Transverse colon (tissue), 4 donors: Measurements from ENCODE around the gene PDZD2. TPM values are rescaled to one million over a fixed set of nuclear protein-coding genes. Genes with fewer than 3 reads are reported as not detected.

Experiments
- DNase-seq: peaks from one replicate; pipeline ENCODE4 v3.0.0-alpha.2; 2019
- H3K27ac ChIP-seq, 4 donors: fragments of 200-600 bp; sonication (generic); 2 replicates each; pipeline ENCODE4 v1.5.1; 2016 to 2018; ENCODE audit warnings: inconsistent platforms in 4 of 4
- H3K27me3 ChIP-seq: fragments of 200-600 bp; sonication (generic); 2 replicates; pipeline ENCODE4 v1.5.1; 2017; ENCODE audit warnings: inconsistent platforms
- H3K36me3 ChIP-seq, 4 donors: fragments of 200-600 bp; sonication (generic); 2 replicates each; pipeline ENCODE4 v1.5.1; 2017 to 2019; ENCODE audit warnings: inconsistent platforms in 4 of 4
- H3K4me1 ChIP-seq, 4 donors: fragments of 200-600 bp; sonication (generic); 2 replicates each; pipeline ENCODE4 v1.5.1; 2017 to 2020; ENCODE audit warnings: inconsistent platforms in 4 of 4
- H3K4me3 ChIP-seq, 4 donors: fragments of 200-600 bp; sonication (generic); 1 replicate in 1 of 4; 2 replicates in 3 of 4; pipeline versions ENCODE4 v1.5.1 to v1.6.1; 2017 to 2019; ENCODE audit warnings: inconsistent platforms in 4 of 4
- H3K9me3 ChIP-seq, 2 donors: fragments of 200-600 bp; sonication (generic); 2 replicates each; pipeline ENCODE4 v1.5.1; 2017 to 2019; ENCODE audit warnings: inconsistent platforms in 2 of 2
- EP300 ChIP-seq: sonication (generic); formaldehyde crosslinking; IDR thresholded peaks from one replicate; pipeline ENCODE4 v1.6.1; 2017; ENCODE audit warnings: antibody characterized with exemption, low read depth
- POLR2A ChIP-seq: fragments of 450-650 bp; IDR thresholded peaks from one replicate; pipeline ENCODE4 v1.6.1; 2016; ENCODE audit warnings: antibody characterized with exemption, mild to moderate bottlenecking, moderate library complexity
- POLR2AphosphoS5 ChIP-seq, 3 donors: sonication (generic); formaldehyde crosslinking; IDR thresholded peaks; one replicate each; pipeline ENCODE4 v1.6.1; 2016; ENCODE audit warnings: antibody characterized with exemption in 3 of 3
- WGBS, 2 donors: methylation state at CpG; one replicate each; pipeline ENCODE4 v1.1.5; 2018; ENCODE audit warnings: low coverage in 1 of 2; 5-methylcytosine and 5-hydroxymethylcytosine counted together
- in situ Hi-C, 4 donors: fragments of 200-750 bp; cut with MboI; loops; one replicate each; pipeline versions ENCODE4 v1.15.0 to v1.15.1; 2017; ENCODE audit warnings: low sequenced_read_pairs in 3 of 4, low pct_ligation_motif_present in 1 of 4, low pct_unique_long_range_greater_than_20kb in 1 of 4
- intact Hi-C: fragments of 100-400 bp; cut with DNase I; formaldehyde crosslinking; loops from one replicate; pipeline ENCODE4 v1.15.1; 2023; ENCODE audit warnings: low total_unique reads
- total RNA-seq, 4 donors: library from RNA; depleted of rRNA; stranded (reverse); fragments of >200 nt; gene quantifications; one replicate each; pipeline ENCODE4 v1.1.0, GENCODE V29; 2016
- TF ChIP-seq, protein P1 (sequence below), 5 experiments: fragments of 200-600 bp in 3 of 5; fragments of 450-650 bp in 2 of 5; sonication (generic) in 3 of 5; IDR thresholded peaks; 1 replicate in 2 of 5; 2 replicates in 3 of 5; pipeline ENCODE4 v1.5.1; 2016 to 2017; ENCODE audit warnings: antibody characterized with exemption in 5 of 5, inconsistent platforms in 3 of 5, mild to moderate bottlenecking in 2 of 5, moderate library complexity in 1 of 5

The PDZD2 gene
- total RNA-seq, 4 donors from 2014 or later, result 2.0 to 3.7 (median 2.8) TPM

DNA sequence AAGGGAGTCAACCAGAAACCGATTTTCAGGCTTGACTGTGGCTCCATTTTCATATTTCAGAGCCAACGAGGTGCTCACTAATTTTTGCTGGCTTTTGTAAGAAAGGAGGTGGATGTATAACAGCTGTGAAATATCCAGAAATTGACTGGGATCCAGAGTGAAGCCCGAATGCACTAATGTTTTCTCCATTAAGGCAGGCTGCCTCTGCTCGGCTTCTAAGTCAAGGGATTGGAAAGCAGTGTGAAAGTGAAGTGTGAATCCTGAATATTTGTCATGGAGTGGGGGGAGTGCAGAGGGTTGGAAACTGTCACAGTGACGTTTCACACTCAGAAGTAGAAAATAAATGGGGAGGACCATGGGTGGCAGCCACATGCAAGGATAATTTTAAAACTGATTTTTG is 297.8 kb downstream of the PDZD2 start:
- DNase-seq, result no peak
- no peaks in the 10 kb centered on the region for H3K9me3 ChIP-seq
- H3K27me3 ChIP-seq, result no peaks in the 10 kb centered on the region
- intact Hi-C loops, result no loop called here
- no peaks in the 10 kb centered on the region for H3K36me3 ChIP-seq
- in situ Hi-C loops, result no loop called here
- 64 to 73% methylated on average over 4 to 5 of the region's 5 CpGs for WGBS, 2 donors
- no peak overlapping the region for H3K4me3 ChIP-seq
- H3K27ac ChIP-seq, result no peak overlapping the region
- H3K4me1 ChIP-seq, result peaks cover 0 to 10% (median 0%) of the 10 kb centered on the region in 4 donors
- TF ChIP-seq, protein P1, sequence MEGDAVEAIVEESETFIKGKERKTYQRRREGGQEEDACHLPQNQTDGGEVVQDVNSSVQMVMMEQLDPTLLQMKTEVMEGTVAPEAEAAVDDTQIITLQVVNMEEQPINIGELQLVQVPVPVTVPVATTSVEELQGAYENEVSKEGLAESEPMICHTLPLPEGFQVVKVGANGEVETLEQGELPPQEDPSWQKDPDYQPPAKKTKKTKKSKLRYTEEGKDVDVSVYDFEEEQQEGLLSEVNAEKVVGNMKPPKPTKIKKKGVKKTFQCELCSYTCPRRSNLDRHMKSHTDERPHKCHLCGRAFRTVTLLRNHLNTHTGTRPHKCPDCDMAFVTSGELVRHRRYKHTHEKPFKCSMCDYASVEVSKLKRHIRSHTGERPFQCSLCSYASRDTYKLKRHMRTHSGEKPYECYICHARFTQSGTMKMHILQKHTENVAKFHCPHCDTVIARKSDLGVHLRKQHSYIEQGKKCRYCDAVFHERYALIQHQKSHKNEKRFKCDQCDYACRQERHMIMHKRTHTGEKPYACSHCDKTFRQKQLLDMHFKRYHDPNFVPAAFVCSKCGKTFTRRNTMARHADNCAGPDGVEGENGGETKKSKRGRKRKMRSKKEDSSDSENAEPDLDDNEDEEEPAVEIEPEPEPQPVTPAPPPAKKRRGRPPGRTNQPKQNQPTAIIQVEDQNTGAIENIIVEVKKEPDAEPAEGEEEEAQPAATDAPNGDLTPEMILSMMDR (IDR thresholded peaks at IDR 0.05), result no peak
- TF ChIP-seq POLR2A, result no peak
- TF ChIP-seq POLR2AphosphoS5 (IDR thresholded peaks at IDR 0.05), result no peak

DNA sequence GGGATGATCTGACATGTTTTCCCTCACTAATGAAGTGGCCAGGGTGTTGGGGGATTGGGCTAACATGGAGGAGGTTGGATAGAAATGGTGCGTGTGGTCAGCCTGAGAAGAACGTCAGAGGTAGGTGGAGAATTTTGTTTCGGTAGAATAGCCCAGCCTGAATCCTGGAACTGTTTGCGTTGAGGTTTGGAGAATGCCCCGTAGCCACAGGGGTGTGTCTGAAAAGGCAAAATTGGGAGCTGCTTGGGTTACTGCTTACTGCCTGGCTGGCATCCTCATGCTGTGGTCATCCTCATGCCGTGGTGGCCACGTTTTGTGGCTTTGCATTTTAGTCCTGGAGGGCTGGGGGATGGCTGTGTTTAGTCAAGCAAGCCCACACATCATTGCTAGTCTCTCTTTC is 298.3 kb downstream of the PDZD2 start:
- Histone ChIP-seq H3K4me1 (peaks cover 0 to 10% (median 0%) of the 10 kb centered on the region in 4 donors), H3K27me3 (no peaks in the 10 kb centered on the region), H3K9me3 (no peaks in the 10 kb centered on the region), H3K4me3 (no peak overlapping the region), H3K27ac (no peak overlapping the region), H3K36me3 (no peaks in the 10 kb centered on the region)
- no peak for DNase-seq
- TF ChIP-seq EP300, result no peak
- TF ChIP-seq POLR2AphosphoS5 (IDR thresholded peaks at IDR 0.05), result no peak
- TF ChIP-seq, protein P1 (IDR thresholded peaks at IDR 0.05), result no peak
- TF ChIP-seq POLR2A, result no peak
- WGBS, 2 donors, result 87% methylated on average over 7 of the region's 7 CpGs; no CpG with 5 or more reads in 1 of the 2 donors
- intact Hi-C loops, result no loop called here
- in situ Hi-C loops, result no loop called here

DNA sequence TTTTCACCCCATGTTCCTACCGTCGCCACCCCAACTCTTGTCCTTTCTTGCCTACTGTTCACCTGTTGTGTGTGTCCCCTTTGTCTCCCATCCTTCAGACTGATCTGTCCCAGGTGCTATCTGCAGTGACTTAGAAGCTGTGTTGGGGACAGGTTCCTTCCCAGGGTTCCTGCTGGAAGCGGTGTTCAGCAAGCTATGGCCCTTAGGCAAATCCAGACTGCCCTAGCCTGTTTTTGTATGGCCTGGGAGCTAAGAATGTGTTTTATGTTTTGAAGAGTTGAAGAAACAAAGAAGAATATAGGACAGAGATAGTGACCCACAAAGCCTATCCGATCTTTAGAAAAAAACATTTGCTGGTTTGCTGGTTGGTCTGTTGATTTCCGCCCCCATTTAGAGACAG is 298.8 kb downstream of the PDZD2 start:
- in situ Hi-C loops, result no loop called here
- 60 to 83% methylated on average over 3 to 5 of the region's 5 CpGs for WGBS, 2 donors
- Histone ChIP-seq H3K4me1 (peaks cover 0 to 10% (median 0%) of the 10 kb centered on the region in 4 donors), H3K27me3 (no peaks in the 10 kb centered on the region), H3K4me3 (no peak overlapping the region), H3K9me3 (no peaks in the 10 kb centered on the region), H3K27ac (no peak overlapping the region), H3K36me3 (no peaks in the 10 kb centered on the region)
- intact Hi-C loops, result no loop called here
- no peak for DNase-seq
- TF ChIP-seq, protein P1 (IDR thresholded peaks at IDR 0.05), result no peak
- TF ChIP-seq POLR2AphosphoS5 (IDR thresholded peaks at IDR 0.05), result no peak
- TF ChIP-seq EP300, result no peak
- no peak for TF ChIP-seq POLR2A

DNA sequence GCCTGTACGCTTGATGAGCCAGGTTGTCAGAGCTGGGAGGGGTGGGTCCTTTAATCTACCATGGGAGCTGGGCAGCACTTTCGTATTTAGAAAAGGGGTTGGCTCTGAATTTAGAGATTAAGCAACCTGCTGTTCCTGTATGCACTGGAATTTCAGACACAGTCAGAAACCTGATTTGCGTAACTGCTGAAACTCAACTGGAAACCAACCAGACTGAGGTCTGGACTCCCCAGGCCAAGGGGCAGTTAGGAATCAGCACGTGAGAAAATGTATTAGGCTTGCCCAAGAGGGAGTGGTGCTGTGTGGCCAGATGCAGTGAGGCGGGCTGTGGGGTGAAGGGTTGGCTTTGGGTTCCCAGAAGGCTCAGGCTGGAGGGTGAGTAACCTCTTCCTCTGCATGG is 300.2 kb downstream of the PDZD2 start:
- WGBS, 2 donors, result 79 to 96% methylated on average over 4 to 5 of the region's 5 CpGs
- in situ Hi-C loops, result no loop called here

More for the DNA sequence above, 300.2 kb downstream of the PDZD2 start:
- intact Hi-C loops, result no loop called here
- Histone ChIP-seq H3K4me3 (no peak overlapping the region), H3K9me3 (no peaks in the 10 kb centered on the region), H3K27me3 (no peaks in the 10 kb centered on the region), H3K27ac (no peak overlapping the region), H3K4me1 (peaks cover 0 to 10% (median 0%) of the 10 kb centered on the region in 4 donors), H3K36me3 (no peaks in the 10 kb centered on the region)
- no peak for DNase-seq
- TF ChIP-seq EP300 (no peak), POLR2A (no peak), POLR2AphosphoS5 (IDR thresholded peaks at IDR 0.05) (no peak)
- TF ChIP-seq, protein P1 (IDR thresholded peaks at IDR 0.05), result no peak
